SK-N-MC (cell line): ENCODE data around the gene NRGN.

Experiments used
- DNase-seq: peaks from one replicate; pipeline ENCODE4 v3.0.0-alpha.2; 2011; ENCODE audit warnings: low read depth, low spot score
- H3K27ac ChIP-seq: fragments of 200-600 bp; sonication (generic); 2 replicates; pipeline ENCODE4 v1.5.1; 2016; ENCODE audit warnings: mixed run types
- H3K36me3 ChIP-seq: fragments of 200-600 bp; sonication (generic); 2 replicates; pipeline ENCODE4 v1.6.1; 2017; ENCODE audit warnings: antibody characterized with exemption, low read length, mixed read lengths; ENCODE audit not compliant: insufficient read depth
- H3K4me3 ChIP-seq: fragments of 200-600 bp; sonication (generic); 2 replicates; pipeline ENCODE4 v1.5.1; 2016
- H3K9ac ChIP-seq: fragments of 200-600 bp; sonication (generic); 2 replicates; pipeline ENCODE4 v1.8.0; 2017; ENCODE audit warnings: mixed run types, mixed read lengths; ENCODE audit not compliant: insufficient read length
- H3K9me3 ChIP-seq: fragments of 200-600 bp; sonication (generic); 2 replicates; pipeline ENCODE4 v1.6.1; 2017; ENCODE audit warnings: low read depth, mild to moderate bottlenecking, antibody characterized with exemption, low read length, moderate library complexity, mixed read lengths
- EZH2 ChIP-seq: fragments of 200-600 bp; sonication (generic); IDR thresholded peaks from one replicate; pipeline ENCODE4 v1.6.1; 2017; ENCODE audit warnings: antibody characterized with exemption
- FOXP2 ChIP-seq: optimal IDR thresholded peaks from 2 replicates; pipeline ENCODE3; 2011; ENCODE audit warnings: mild to moderate bottlenecking, moderate library complexity; ENCODE audit not compliant: insufficient read depth; ENCODE audit errors: extremely low read length, control extremely low read depth
- POLR2AphosphoS5 ChIP-seq: IDR thresholded peaks from 2 replicates; pipeline ENCODE4 v1.6.1; 2012; ENCODE audit warnings: mild to moderate bottlenecking, low read depth, low read length, borderline replicate concordance

Gene NRGN

DNA sequence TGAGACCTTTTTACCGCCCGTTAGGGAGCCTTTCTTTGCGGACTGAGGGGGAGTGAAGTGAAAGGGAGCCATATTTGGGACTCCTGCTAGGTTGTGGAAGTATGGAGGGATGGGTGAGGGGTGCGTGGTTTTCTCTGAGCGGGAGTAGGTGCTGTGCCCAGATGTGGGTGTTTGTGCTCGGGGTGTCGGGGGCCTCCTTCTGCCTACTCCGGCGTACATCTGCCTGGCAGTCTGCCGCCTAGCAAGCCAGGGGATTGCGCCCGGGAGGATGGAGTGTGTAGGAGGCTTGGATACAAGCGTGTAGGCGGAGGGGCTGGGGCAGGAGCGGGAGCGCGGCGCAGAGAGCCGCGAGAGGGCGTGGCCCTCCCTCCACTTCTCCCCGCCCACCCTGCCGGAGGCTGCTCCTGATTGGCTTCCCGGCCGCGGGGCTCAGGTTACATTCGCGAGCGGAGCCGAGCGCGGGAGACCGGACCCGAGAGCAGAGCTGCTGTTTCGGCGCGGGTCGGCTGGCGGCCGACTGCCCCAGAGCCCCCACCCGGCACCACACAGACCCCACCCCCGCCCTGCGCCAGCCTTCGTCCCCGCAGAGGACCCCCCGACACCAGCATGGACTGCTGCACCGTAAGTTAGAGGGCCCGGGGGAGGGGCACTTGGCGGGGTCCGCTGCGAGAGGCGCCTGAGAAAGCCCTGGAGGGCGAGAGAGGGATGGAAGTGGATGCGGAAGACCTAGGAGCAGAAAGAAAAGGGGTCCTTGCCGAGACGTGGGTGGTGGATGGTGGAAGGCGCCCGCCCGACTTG is at the start of gene NRGN:
Gene NRGN, plus strand, starts transcription at position 464 of the 798 bp plus-strand sequence. Its CDS starts 143 bp downstream, at position 607.
- no peak for DNase-seq
- TF ChIP-seq EZH2 = no peak
- TF ChIP-seq FOXP2 = peak; percentile 57
- peak; percentile 12; the same call in 1 of the 2 replicates for TF ChIP-seq POLR2AphosphoS5
- Histone ChIP-seq H3K36me3 (no peaks in the 10 kb centered on the region), H3K27ac (no peak within 1 kb of the TSS), H3K9me3 (no peaks in the 10 kb centered on the region), H3K4me3 (peak within 1 kb of the TSS; percentile 79), H3K9ac (peak within 1 kb of the TSS; percentile 14)

DNA sequence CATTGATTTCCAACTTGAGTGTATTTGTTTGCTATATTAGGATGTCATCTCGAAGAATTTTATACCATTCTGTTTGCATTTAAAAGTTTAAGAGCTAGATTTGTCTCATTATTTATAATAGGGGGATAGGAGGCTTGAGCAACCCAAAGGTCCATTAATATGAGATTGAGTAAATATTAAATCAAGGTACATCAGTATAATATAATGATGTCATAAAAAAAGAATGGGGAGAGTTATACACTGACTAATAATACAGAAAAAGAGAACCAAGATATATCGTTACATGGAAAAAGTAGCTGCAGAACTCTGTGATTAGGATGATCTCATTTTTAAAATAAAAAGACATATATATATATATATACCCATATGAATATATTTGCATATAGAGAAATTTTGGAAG is 46.6 kb upstream of the NRGN start:
- no peak for TF ChIP-seq FOXP2
- TF ChIP-seq EZH2 = no peak
- TF ChIP-seq POLR2AphosphoS5 = no peak
- H3K4me3 ChIP-seq = no peak overlapping the region
- H3K36me3 ChIP-seq = no peaks in the 10 kb centered on the region
- no peak overlapping the region for H3K27ac ChIP-seq
- H3K9ac ChIP-seq = no peak overlapping the region
- DNase-seq = no peak
- no peaks in the 10 kb centered on the region; the same call in 1 of the 2 replicates for H3K9me3 ChIP-seq

DNA sequence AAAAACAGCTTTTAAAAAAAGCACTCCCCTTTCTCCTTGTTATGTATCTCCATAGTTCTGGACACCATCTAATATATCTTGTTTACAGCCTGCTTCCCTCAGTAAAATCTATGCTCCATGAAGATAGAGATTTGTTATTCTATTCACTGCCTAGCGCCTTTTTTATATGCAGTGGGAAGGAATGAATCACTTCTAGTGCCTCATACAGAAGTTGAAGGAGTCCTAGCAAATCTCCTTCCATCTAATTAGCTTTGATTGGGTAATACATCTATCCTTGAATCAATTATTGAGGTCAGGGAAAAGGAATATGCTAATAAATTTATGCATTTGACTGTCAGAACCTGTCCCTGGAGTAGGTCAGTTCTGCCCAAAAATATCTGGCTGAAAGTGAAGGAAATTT is 40.2 kb upstream of the NRGN start:
- Histone ChIP-seq H3K9me3 (no peaks in the 10 kb centered on the region), H3K36me3 (no peaks in the 10 kb centered on the region), H3K27ac (no peak overlapping the region), H3K9ac (no peak overlapping the region), H3K4me3 (no peak overlapping the region)
- no peak for TF ChIP-seq EZH2
- no peak for TF ChIP-seq POLR2AphosphoS5
- TF ChIP-seq FOXP2 = no peak
- no peak for DNase-seq

DNA sequence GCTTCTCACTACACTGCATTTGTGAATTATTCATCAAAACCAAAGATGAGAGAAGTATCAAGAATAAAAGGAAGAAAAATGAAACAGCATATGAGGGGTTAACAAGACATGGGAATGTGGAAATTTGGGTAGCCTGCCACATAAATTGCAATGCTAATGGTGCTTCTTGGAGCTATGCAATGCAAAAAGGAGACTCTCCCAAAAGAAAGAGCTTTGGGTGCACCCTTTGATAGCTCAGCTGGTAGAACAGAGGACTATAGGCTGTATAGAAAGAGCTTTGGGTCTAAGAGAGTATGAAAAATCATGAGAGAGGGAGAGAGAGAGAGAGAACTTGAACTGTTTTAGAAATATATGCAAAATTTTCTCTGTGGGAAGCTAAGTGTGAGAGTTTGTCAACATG is 39.7 kb upstream of the NRGN start:
- no peak for DNase-seq
- TF ChIP-seq POLR2AphosphoS5 (no peak), FOXP2 (no peak), EZH2 (no peak)

DNA sequence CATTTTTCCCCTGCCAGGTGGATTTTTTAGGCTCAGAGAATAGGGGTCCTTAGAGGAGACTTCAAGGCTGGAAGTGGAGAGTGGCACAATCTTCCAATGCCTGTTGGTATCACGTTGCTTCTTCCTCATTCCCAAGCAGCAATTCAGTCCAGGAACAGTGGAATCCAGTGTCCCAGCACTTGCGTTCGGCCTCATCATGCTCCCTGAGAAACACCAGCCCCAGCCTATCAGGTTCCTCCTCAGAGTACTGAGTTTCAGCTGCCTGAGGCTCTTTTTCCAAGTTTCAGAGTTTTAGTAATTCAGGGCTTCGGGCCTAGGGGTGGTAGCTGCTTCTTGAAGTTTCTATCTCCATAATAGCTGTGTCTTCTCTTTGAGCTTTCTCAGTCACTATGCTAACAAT is 31.9 kb upstream of the NRGN start:
- no peak for TF ChIP-seq FOXP2
- TF ChIP-seq EZH2 = no peak

More for the DNA sequence above, 39.7 kb upstream of the NRGN start:
- Histone ChIP-seq H3K27ac (no peak overlapping the region), H3K36me3 (no peaks in the 10 kb centered on the region), H3K4me3 (no peak overlapping the region), H3K9ac (no peak overlapping the region), H3K9me3 (no peaks in the 10 kb centered on the region)

DNA sequence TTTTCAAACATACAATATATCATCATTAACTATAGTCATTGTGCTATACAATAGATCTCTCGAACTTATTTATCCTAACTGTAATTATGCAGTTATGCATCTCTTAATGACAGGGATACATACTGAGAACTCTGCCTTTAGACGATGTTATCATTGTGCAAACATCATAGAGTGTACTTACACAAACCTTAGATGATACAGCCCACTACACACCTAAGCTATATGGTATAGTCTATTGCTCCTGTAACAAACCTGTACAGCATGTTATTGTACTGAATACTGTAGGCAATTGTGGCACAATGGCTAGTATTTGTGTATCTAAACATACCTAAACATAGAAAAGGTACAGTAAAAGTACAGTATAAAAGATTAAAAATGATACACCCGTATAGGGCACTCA is 27.4 kb upstream of the NRGN start:
- no peak overlapping the region for H3K4me3 ChIP-seq
- no peaks in the 10 kb centered on the region for H3K36me3 ChIP-seq
- no peak overlapping the region for H3K9ac ChIP-seq
- H3K27ac ChIP-seq = no peak overlapping the region
- DNase-seq = no peak
- H3K9me3 ChIP-seq = no peaks in the 10 kb centered on the region
- no peak for TF ChIP-seq FOXP2
- TF ChIP-seq EZH2 = no peak
- no peak for TF ChIP-seq POLR2AphosphoS5

More for the DNA sequence above, 31.9 kb upstream of the NRGN start:
- no peak for DNase-seq
- no peak overlapping the region for H3K27ac ChIP-seq
- no peaks in the 10 kb centered on the region for H3K9me3 ChIP-seq
- no peaks in the 10 kb centered on the region for H3K36me3 ChIP-seq
- no peak overlapping the region for H3K4me3 ChIP-seq
- no peak overlapping the region for H3K9ac ChIP-seq

DNA sequence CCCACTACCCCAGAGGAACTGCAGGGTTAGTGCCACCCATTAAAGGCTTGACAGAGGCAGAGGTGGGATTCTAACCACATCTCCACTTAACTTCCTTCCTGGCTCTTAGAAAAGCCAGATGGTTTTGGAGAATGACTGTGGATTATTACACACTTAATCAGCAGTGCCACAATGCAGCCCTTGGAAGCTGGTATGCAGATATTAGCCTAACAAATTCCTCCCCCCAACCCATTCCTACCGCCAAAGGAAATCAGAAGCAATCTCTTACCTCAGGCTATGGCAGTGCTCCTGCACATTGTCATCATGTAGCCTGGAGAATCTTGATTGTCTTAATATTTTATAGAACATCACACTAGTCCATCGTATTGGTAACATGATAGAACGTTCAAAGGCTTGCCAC is 23.2 kb upstream of the NRGN start:
- H3K9ac ChIP-seq = no peak overlapping the region
- no peaks in the 10 kb centered on the region for H3K36me3 ChIP-seq
- H3K27ac ChIP-seq = 0 out of 2 replicates have a peak overlapping the region, but pooled peaks have one; percentile 39
- peak; percentile 87 for DNase-seq
- no peaks in the 10 kb centered on the region for H3K9me3 ChIP-seq
- TF ChIP-seq POLR2AphosphoS5 (no peak), FOXP2 (no peak), EZH2 (no peak)
- peak overlapping the region; percentile 31 for H3K4me3 ChIP-seq

DNA sequence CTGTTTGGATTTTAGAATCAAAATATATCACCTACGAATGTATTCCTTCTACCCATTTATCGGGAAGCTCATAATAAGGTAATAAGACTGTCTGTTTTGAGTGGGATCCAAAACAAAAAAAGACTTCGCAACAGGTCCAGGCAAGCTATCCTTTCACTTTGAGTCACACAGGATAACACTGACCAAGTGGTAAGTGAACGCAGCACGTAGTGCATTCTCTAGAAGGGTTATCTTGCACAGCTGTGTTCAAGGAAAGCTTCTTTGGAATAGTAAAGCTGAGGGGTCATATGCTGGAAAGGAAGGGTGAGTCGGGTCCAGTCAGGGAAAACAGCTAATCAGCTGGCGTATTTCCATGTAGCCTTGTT is 22.3 kb upstream of the NRGN start:
- H3K27ac ChIP-seq = 0 out of 2 replicates have a peak overlapping the region, but pooled peaks have one; percentile 10
- no peak overlapping the region for H3K9ac ChIP-seq
- no peaks in the 10 kb centered on the region for H3K36me3 ChIP-seq
- DNase-seq = no peak
- H3K4me3 ChIP-seq = peak overlapping the region; percentile 74
- H3K9me3 ChIP-seq = no peaks in the 10 kb centered on the region
- no peak for TF ChIP-seq EZH2
- TF ChIP-seq POLR2AphosphoS5 = no peak
- no peak for TF ChIP-seq FOXP2
